Glutamatergic neuron (in vitro differentiated cells): Measurements from ENCODE around the gene SPECC1. TPM values are rescaled to one million over a fixed set of nuclear protein-coding genes. Genes with fewer than 3 reads are reported as not detected.

ENCODE experiments used
- DNase-seq: peaks from one replicate; pipeline ENCODE4 v3.0.0; 2022
- H3K27ac Mint-ChIP-seq: one replicate; pipeline ENCODE4 v1.8.0; 2020; ENCODE audit warnings: mild to moderate bottlenecking, mixed read lengths, inconsistent platforms; ENCODE audit not compliant: unreplicated experiment
- H3K27me3 Mint-ChIP-seq: one replicate; pipeline ENCODE4 v1.8.0; 2020; ENCODE audit warnings: mild to moderate bottlenecking, moderate library complexity, mixed read lengths, inconsistent platforms; ENCODE audit not compliant: unreplicated experiment
- H3K36me3 Mint-ChIP-seq: one replicate; pipeline ENCODE4 v1.8.0; 2020; ENCODE audit warnings: mild to moderate bottlenecking, mixed read lengths, inconsistent platforms; ENCODE audit not compliant: unreplicated experiment
- H3K4me1 Mint-ChIP-seq: one replicate; pipeline ENCODE4 v1.8.0; 2020; ENCODE audit warnings: mild to moderate bottlenecking, low read depth, mixed read lengths, inconsistent platforms; ENCODE audit not compliant: unreplicated experiment
- H3K4me3 Mint-ChIP-seq: one replicate; pipeline ENCODE4 v1.8.0; 2020; ENCODE audit warnings: mild to moderate bottlenecking, mixed read lengths, inconsistent platforms; ENCODE audit not compliant: unreplicated experiment
- H3K9me3 Mint-ChIP-seq: one replicate; pipeline ENCODE4 v1.8.0; 2020; ENCODE audit warnings: mild to moderate bottlenecking, moderate library complexity, mixed read lengths, inconsistent platforms; ENCODE audit not compliant: unreplicated experiment
- total RNA-seq: library from RNA; stranded (reverse); fragmentation: NEBNext Ultra II Directional; extraction: Animal tissue kit (Norgen Biotek cat#: 25700); gene quantifications from one replicate; pipeline ENCODE4 v1.2.1, GENCODE V29; 2021; ENCODE audit not compliant: unreplicated experiment
- TF ChIP-seq, protein P1 (sequence below): fragments of 200-600 bp; sonication (generic); IDR thresholded peaks from one replicate; pipeline ENCODE4 v1.5.0; 2021; ENCODE audit not compliant: partially characterized antibody, unreplicated experiment

Gene SPECC1
- total RNA-seq, 1 donor from 2014 or later, result 60.6 TPM

GRCh38 chr17:20284570-20285295 lies 275.6 kb downstream of the SPECC1 start:
- peaks cover 5% of the 10 kb centered on the region for H3K9me3 Mint-ChIP-seq
- H3K36me3 Mint-ChIP-seq, result peaks cover 6% of the 10 kb centered on the region
- DNase-seq, result no peak
- H3K27ac Mint-ChIP-seq, result no peak overlapping the region
- no peak overlapping the region for H3K4me3 Mint-ChIP-seq
- peaks cover 27% of the 10 kb centered on the region for H3K4me1 Mint-ChIP-seq
- H3K27me3 Mint-ChIP-seq, result peaks cover 2% of the 10 kb centered on the region
- TF ChIP-seq, protein P1, sequence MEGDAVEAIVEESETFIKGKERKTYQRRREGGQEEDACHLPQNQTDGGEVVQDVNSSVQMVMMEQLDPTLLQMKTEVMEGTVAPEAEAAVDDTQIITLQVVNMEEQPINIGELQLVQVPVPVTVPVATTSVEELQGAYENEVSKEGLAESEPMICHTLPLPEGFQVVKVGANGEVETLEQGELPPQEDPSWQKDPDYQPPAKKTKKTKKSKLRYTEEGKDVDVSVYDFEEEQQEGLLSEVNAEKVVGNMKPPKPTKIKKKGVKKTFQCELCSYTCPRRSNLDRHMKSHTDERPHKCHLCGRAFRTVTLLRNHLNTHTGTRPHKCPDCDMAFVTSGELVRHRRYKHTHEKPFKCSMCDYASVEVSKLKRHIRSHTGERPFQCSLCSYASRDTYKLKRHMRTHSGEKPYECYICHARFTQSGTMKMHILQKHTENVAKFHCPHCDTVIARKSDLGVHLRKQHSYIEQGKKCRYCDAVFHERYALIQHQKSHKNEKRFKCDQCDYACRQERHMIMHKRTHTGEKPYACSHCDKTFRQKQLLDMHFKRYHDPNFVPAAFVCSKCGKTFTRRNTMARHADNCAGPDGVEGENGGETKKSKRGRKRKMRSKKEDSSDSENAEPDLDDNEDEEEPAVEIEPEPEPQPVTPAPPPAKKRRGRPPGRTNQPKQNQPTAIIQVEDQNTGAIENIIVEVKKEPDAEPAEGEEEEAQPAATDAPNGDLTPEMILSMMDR, result no peak

GRCh38 chr17:20289984-20290383 lies 280.8 kb downstream of the SPECC1 start:
- Mint-ChIP-seq H3K4me1 (peaks cover 4% of the 10 kb centered on the region), H3K9me3 (peaks cover 3% of the 10 kb centered on the region), H3K27me3 (no peaks in the 10 kb centered on the region), H3K36me3 (peaks cover 11% of the 10 kb centered on the region), H3K27ac (no peak overlapping the region), H3K4me3 (no peak overlapping the region)
- TF ChIP-seq, protein P1, result no peak
- DNase-seq, result no peak

- TF ChIP-seq, protein P1, result no peak
- Mint-ChIP-seq H3K36me3 (peaks cover 11% of the 10 kb centered on the region), H3K27ac (no peak overlapping the region), H3K4me3 (no peak overlapping the region), H3K9me3 (peaks cover 3% of the 10 kb centered on the region), H3K4me1 (no peaks in the 10 kb centered on the region), H3K27me3 (peaks cover 1% of the 10 kb centered on the region)
- no peak for DNase-seq
Observed at GRCh38 chr17:20291853-20292252, 282.7 kb downstream of the SPECC1 start.

- H3K9me3 Mint-ChIP-seq, result peaks cover under 1% of the 10 kb centered on the region
- TF ChIP-seq, protein P1, result no peak
- H3K36me3 Mint-ChIP-seq, result peaks cover 7% of the 10 kb centered on the region
- H3K4me3 Mint-ChIP-seq, result no peak overlapping the region
- H3K27ac Mint-ChIP-seq, result no peak overlapping the region
- no peaks in the 10 kb centered on the region for H3K4me1 Mint-ChIP-seq
- H3K27me3 Mint-ChIP-seq, result peaks cover 2% of the 10 kb centered on the region
- DNase-seq, result no peak
Observed at GRCh38 chr17:20293501-20293900, 284.3 kb downstream of the SPECC1 start.

DNA sequence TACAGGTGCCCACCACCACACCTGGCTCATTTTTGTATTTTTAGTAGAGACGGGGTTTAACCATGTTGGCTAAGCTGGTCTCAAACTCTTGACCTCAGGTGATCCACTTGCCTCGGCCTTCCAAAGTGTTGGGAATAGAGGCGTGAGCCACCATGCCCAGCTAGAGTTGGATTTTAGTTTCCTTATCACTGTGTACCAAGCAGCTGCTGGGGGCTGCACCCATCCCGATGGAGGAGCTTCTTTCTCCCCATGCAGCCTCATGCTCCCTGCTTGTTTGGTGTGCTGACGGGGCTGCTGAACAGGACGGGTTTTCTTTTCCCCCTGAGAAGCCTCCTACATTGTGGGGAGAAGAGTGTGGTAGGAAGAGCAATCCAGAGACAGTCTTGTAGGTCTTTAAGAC lies 285.0 kb downstream of the SPECC1 start:
- H3K9me3 Mint-ChIP-seq, result no peaks in the 10 kb centered on the region
- DNase-seq, result no peak
- H3K27ac Mint-ChIP-seq, result no peak overlapping the region
- peaks cover 10% of the 10 kb centered on the region for H3K36me3 Mint-ChIP-seq
- H3K4me3 Mint-ChIP-seq, result no peak overlapping the region
- no peaks in the 10 kb centered on the region for H3K4me1 Mint-ChIP-seq
- TF ChIP-seq, protein P1, result no peak
- H3K27me3 Mint-ChIP-seq, result peaks cover 2% of the 10 kb centered on the region
